NCI-H226 (cell line): ENCODE results near the gene TMEM40.
"Not testable (repeated sequence)": the region's sequence is repeated elsewhere in the genome, so short reads cannot be mapped to it uniquely, and the experiment has no call there.

ENCODE experiments used
- DNase-seq: peaks from one replicate; pipeline ENCODE4 v3.0.0-alpha.2; 2015

The TMEM40 gene

DNA sequence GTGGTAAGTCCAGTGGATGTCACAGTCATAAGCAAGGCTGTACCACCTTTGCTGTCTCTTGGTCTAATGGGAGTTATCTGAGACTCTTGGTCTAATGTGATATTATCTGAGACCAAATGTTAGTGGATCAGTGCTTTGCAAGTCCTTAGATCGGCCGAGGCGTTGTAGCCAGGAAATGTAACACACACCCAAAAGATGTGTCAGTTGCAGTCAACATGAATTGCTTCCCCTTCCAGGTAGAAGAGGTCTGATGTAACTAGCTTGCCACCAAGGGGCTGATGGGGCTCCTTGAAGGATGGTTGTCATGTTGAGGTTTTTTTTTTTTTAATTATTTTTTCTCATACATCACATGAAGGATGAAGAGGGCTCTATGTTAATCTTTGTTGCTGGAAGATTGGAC, 49.7 kb downstream of the TMEM40 start:
- no peak for DNase-seq

DNA sequence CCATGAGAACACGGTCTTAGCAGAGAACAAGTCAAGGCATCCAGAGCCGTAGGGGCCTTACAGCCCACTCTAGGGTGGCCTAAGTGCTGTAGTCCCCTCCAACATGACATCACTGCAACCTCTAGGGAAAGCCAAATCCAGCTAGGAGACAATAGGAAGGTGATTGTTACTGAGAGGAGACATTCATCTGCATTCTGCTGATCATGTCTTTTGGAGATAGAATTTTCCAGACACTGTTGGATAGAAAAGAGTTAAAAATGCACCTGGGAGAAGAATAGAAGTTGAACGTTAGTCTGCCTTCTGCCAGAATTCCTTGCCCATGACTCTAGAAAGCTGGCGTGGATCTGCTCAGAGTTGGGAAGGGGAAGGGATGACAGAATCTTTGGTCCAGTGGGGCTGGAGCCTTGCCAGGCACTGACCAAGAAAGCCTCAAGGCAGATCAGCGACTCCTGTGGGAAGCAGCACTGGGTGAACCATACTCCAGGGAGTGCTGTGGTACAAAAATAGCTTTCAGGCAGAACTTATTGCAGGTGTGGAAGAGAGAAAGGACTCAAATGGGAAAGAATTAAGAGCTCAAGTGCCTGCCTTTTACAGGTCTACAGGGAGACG, 50.4 kb downstream of the TMEM40 start:
- DNase-seq, result peak; percentile 96

- peak; percentile 42 for DNase-seq
Observed at GRCh38 chr3:12707449-12707848, 51.6 kb downstream of the TMEM40 start.

- peak; percentile 66 for DNase-seq
Observed at GRCh38 chr3:12706504-12707253, 52.4 kb downstream of the TMEM40 start.

GRCh38 chr3:12705981-12706380, 53.1 kb downstream of the TMEM40 start:
- no peak for DNase-seq

DNA sequence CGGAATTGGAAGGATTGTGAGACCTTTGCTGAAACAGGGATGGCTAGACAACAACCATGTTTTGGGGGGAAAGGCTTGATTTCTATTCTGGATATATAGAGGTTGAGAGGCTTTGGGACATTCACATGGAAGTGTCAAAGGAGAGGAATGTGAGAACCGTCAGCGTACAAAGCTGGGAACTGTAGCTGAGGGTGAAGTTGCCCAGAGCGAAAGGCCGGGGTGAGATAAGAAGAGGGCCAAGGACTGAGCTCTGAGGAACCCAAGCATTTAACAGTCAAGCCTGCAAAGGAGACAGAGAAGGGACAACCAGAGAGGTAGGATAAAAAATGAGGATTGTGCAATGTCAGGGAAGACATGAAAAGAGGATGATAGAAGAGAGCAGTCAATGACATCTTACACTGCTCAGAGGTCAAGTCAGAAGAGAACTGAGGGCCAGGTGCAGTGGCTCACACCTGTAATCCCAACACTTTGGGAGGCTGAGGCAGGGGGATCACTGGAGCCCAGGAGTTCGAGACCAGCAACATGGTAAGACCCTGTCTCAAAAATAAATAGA, 53.6 kb downstream of the TMEM40 start:
- no peak for DNase-seq

GRCh38 chr3:12702501-12702900, 56.6 kb downstream of the TMEM40 start:
- no peak for DNase-seq

GRCh38 chr3:12701601-12702000, 57.5 kb downstream of the TMEM40 start:
- not testable (repeated sequence) for DNase-seq

GRCh38 chr3:12700800-12701199, 58.3 kb downstream of the TMEM40 start:
- no peak for DNase-seq

DNA sequence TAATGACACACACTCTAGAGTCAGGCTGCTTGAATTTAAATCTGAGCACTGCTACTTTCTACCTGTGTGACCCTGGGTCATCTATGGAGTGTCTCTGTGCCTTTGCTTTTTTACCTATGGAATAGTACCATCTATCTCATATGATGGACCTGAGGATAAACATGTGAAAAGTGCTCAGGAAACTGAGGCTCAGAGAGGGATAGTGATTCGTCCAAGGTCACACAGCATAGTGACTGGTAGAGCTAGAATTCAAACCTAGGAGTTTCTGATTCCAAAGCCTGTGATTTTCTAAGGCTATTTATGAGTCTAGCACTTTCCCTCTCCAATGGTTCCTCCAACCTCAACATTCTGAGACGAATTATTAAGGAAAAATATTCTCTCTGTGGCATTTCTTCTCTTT, 63.1 kb downstream of the TMEM40 start:
- DNase-seq, result no peak

DNA sequence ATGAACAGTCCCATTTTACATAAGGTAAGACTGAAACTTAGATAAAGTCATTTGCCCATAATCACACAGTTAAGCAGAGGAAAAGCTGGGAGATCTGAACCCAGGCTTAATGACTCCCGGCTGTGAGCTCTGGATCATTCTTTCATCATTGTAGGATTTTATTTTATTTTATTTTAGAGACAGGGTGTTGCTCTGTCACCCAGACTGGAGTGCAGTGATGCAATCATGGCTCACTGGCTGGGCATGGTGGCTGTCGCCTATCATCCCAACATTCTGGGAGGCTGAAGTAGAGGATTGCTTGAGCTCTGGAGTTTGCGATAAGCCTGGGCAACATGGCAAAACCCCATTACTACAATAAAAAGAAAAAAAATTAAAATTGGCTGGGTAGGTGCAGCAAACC, 63.9 kb downstream of the TMEM40 start:
- no peak for DNase-seq

DNA sequence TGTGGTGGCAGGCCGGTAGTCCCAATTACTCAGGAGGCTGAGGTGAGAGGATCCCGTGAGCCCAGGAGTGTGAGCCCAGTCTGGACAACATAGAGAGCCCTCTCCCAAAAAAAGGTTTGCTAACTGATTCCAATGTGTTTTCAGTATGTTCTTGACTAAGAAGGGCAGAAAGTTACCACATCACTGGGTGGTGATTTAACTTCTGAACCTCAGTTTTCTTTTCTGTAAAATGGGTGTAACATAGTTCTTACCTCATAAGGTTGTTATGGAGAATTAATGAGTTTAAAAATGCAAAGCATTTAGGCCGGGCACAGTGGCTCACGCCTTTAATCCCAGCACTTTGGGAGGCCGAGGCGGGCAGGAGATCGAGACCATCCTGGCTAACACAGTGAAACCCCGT, 66.6 kb downstream of the TMEM40 start:
- DNase-seq, result no peak

- DNase-seq, result no peak
Observed at GRCh38 chr3:12689997-12690711, 68.9 kb downstream of the TMEM40 start.

- DNase-seq, result no peak
Observed at GRCh38 chr3:12687948-12688347, 71.1 kb downstream of the TMEM40 start.

DNA sequence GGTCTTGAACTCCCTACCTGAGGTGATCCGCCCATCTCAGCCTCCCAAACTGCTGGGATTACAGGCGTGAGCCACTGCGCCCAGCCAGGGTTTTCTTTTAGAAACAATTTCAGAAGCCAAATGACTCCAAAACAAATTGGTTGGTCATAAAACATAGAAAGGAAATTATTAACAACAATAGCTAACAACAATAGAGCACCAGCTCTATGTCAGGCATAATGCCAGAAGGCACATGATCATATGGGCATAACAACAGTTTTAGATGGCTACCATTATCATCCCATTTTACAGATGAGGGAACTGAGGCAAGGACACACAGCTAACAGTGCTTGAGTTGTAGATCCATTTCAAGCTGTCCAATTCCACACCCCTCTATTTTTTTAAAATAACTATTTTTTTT, 73.0 kb downstream of the TMEM40 start:
- no peak for DNase-seq
